DOHH2 (cell line): Measurements from ENCODE around the gene RPL18A.

ENCODE experiments used
- H3F3A ChIP-seq: fragments of 200-600 bp; sonication (generic), shearing (Covaris generic); 2 replicates; pipeline ENCODE4 v1.6.0; 2016; ENCODE audit warnings: antibody characterized with exemption, mild to moderate bottlenecking; ENCODE audit not compliant: control insufficient read depth, insufficient read depth
- H3K27ac ChIP-seq: fragments of 200-600 bp; sonication (generic); 2 replicates; pipeline ENCODE4 v1.5.1; 2014; ENCODE audit warnings: low read depth, mild to moderate bottlenecking, low read length, moderate library complexity
- H3K27me3 ChIP-seq: fragments of 200-600 bp; sonication (generic); 2 replicates; pipeline ENCODE4 v1.6.1; 2014; ENCODE audit warnings: mild to moderate bottlenecking, low read length, mixed read lengths; ENCODE audit not compliant: control insufficient read depth
- H3K36me3 ChIP-seq: fragments of 200-600 bp; sonication (generic); 2 replicates; pipeline ENCODE4 v1.6.1; 2014; ENCODE audit warnings: mild to moderate bottlenecking, low read length, moderate library complexity, mixed read lengths; ENCODE audit not compliant: control insufficient read depth
- H3K4me1 ChIP-seq: fragments of 200-600 bp; sonication (generic); 2 replicates; pipeline ENCODE4 v1.6.1; 2014; ENCODE audit warnings: mild to moderate bottlenecking, low read length, mixed read lengths; ENCODE audit not compliant: control insufficient read depth
- H3K4me2 ChIP-seq: fragments of 200-600 bp; sonication (generic); 2 replicates; pipeline ENCODE4 v1.6.0; 2014; ENCODE audit warnings: mild to moderate bottlenecking, low read length, moderate library complexity
- H3K4me3 ChIP-seq: fragments of 200-600 bp; sonication (generic); 2 replicates; pipeline ENCODE4 v1.5.1; 2014; ENCODE audit warnings: mild to moderate bottlenecking, low read length, mixed read lengths
- H3K79me2 ChIP-seq: fragments of 200-600 bp; sonication (generic); 2 replicates; pipeline ENCODE4 v1.6.1; 2014; ENCODE audit warnings: mild to moderate bottlenecking, low read length, mixed read lengths; ENCODE audit not compliant: control insufficient read depth
- H3K9me2 ChIP-seq: fragments of 200-600 bp; sonication (generic); replicated peaks from 2 replicates; pipeline ENCODE4 v1.6.1; 2014; ENCODE audit warnings: mild to moderate bottlenecking, low read length, mixed read lengths; ENCODE audit not compliant: control insufficient read depth
- H3K9me3 ChIP-seq: fragments of 200-600 bp; sonication (generic); 2 replicates; pipeline ENCODE4 v1.6.1; 2014; ENCODE audit warnings: antibody characterized with exemption, low read length, mixed read lengths; ENCODE audit not compliant: control insufficient read depth, insufficient read depth
- H4K20me1 ChIP-seq: fragments of 200-600 bp; sonication (generic); 2 replicates; pipeline ENCODE4 v1.6.0; 2014; ENCODE audit warnings: low read depth, mild to moderate bottlenecking, antibody characterized with exemption, low read length, moderate library complexity; ENCODE audit not compliant: control insufficient read depth, insufficient read depth
- CTCF ChIP-seq: fragments of 200-600 bp; sonication (generic); IDR thresholded peaks from one replicate; pipeline ENCODE4 v1.5.1; 2014; ENCODE audit warnings: antibody characterized with exemption, mild to moderate bottlenecking, low read depth, low read length; ENCODE audit not compliant: poor library complexity, severe bottlenecking
- EZH2phosphoT487 ChIP-seq: fragments of 200-600 bp; sonication (generic); IDR thresholded peaks from 2 replicates; pipeline ENCODE4 v1.6.1; 2017; ENCODE audit warnings: borderline replicate concordance, mild to moderate bottlenecking, antibody characterized with exemption, low read length, moderate library complexity, mixed read lengths

The RPL18A gene

GRCh38 chr19:17868669-17869068, 9.0 kb downstream of the RPL18A start:
- Histone ChIP-seq H3K36me3 (peaks cover 10% of the 10 kb centered on the region), H4K20me1 (no peaks in the 10 kb centered on the region), H3K79me2 (no peaks in the 10 kb centered on the region), H3K27me3 (peaks cover 20% of the 10 kb centered on the region), H3K4me2 (no peak overlapping the region), H3K4me1 (peaks cover 17% of the 10 kb centered on the region), H3K4me3 (no peak overlapping the region), H3F3A (peaks cover 20% of the 10 kb centered on the region), H3K27ac (no peak overlapping the region), H3K9me2 (no peaks in the 10 kb centered on the region), H3K9me3 (no peaks in the 10 kb centered on the region)
- TF ChIP-seq CTCF = no peak
- no peak for TF ChIP-seq EZH2phosphoT487

- H3K4me2 ChIP-seq = no peak overlapping the region
- H3K36me3 ChIP-seq = peaks cover 5% of the 10 kb centered on the region
- peaks cover 20% of the 10 kb centered on the region for H3K27me3 ChIP-seq
- no peaks in the 10 kb centered on the region for H4K20me1 ChIP-seq
- H3K4me1 ChIP-seq = peaks cover 20% of the 10 kb centered on the region
- peaks cover 15% of the 10 kb centered on the region for H3F3A ChIP-seq
- H3K79me2 ChIP-seq = no peaks in the 10 kb centered on the region
- no peak overlapping the region for H3K4me3 ChIP-seq
- no peaks in the 10 kb centered on the region for H3K9me3 ChIP-seq
- no peaks in the 10 kb centered on the region for H3K9me2 ChIP-seq
- TF ChIP-seq CTCF (no peak), EZH2phosphoT487 (no peak)
- H3K27ac ChIP-seq = no peak overlapping the region
Observed at GRCh38 chr19:17869114-17869608, 9.5 kb downstream of the RPL18A start.

GRCh38 chr19:17871032-17871877, 11.5 kb downstream of the RPL18A start:
- H3F3A ChIP-seq = no peaks in the 10 kb centered on the region
- peaks cover 20% of the 10 kb centered on the region for H3K27me3 ChIP-seq
- H4K20me1 ChIP-seq = no peaks in the 10 kb centered on the region
- TF ChIP-seq EZH2phosphoT487 = no peak
- no peak for TF ChIP-seq CTCF
- no peaks in the 10 kb centered on the region for H3K79me2 ChIP-seq
- H3K4me2 ChIP-seq = peak overlapping the region; percentile 42
- no peak overlapping the region for H3K27ac ChIP-seq
- peaks cover 20% of the 10 kb centered on the region for H3K4me1 ChIP-seq
- no peaks in the 10 kb centered on the region for H3K9me3 ChIP-seq
- no peaks in the 10 kb centered on the region for H3K36me3 ChIP-seq
- H3K4me3 ChIP-seq = peak overlapping the region; percentile 22; the same call in 1 of the 2 replicates
- no peaks in the 10 kb centered on the region for H3K9me2 ChIP-seq
